NCI-H526 (cell line): ENCODE results near the gene P2RY6.

Experiments
- DNase-seq, 2 experiments: peaks; one replicate each; lab custom pipeline; 2025; lab: John Stamatoyannopoulos, UW

The P2RY6 gene

DNA sequence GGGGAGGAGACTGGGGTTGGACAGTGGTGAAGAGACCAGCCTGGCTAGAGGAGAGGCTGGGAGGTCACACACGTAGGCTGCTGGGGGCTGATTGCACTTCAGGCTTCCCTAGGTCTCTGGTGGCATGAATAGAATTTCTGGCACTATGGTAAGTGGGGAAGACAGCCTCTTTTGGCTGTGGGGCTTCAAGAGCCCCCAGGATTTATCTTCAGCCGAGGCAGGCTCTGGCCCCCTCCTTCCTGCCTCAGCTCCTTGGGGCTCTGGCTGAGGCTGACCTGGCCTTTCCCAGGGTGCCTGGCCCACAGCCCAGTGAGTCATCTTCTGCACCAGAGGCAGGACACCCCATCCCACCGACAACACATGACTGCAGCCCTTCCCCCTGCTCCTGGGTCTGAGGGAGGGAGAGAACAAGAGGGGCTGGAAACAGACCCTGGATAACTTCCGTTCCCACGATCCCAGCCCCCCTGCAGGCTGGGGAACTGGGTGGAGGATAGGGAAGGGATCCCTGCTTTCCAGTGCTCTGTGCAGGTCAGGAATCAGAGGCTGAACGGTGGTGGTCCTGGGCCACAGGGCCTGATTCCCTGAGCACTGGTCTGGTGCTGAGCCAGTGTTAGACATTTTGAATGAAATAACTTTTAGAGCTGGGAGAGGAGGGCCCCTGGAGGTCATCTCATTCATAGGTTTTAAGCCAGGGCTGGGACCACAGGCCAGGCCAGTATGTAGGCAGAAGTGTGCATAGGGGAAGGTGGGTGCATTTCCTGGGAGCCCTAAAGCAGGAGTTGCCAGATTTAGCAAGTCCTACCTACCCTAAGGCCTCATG is 62.5 kb downstream of the P2RY6 start:
- DNase-seq = no peak

DNA sequence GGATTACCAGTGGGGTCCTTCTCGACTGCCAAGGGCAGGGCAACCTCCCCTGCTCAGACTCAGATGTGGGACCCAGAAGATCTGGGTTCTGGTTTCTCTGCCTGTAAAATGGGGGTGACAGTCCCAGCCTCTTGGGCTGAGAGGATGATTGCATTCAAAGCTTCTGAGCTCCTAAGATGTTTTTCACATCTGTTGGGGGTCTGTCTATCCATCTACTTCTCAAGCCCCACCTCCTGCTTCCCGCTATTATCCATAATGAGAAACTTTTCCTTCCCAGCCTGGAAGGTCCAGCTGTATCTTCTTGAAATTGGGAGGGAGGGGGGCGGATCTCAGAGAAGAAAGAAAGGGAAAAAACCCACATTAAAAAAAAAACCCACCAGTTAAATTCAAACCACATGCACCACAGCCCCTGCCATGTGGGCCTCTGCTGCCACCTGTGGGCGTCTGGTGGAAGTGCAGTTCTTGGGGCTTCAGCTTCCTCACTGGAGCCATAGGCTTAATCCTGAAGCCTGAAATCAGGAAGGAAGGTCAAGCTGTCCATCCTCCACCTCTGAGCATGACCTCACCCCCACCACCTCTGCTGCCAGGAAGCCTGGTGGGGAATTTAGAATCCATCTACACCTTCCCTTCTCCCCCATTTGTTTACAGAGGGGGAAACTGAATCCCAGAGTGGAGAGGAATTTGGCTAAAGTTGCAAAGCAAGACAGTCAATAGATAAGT is 63.2 kb downstream of the P2RY6 start:
- peak; percentile 24 to 85 for DNase-seq

DNA sequence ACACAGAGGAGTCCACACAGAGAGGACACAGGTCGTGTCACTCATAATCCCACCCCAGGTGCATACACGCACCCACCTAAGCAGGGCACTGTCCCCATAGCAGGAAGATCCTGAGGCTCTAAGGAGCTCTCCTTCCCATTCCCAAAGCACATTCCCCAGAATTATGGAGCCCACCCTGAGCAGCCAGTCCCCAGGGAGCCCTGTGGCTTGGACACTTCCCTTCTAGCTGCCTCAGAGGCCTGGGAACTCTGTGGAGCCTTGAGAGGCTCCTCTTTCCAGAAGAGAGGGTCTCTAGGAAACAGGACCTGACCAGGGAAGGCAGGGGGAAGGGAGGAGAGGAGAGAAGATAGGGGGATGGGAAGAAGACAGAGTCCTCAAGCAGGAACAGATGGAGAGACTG is 65.7 kb downstream of the P2RY6 start:
- no peak for DNase-seq

DNA sequence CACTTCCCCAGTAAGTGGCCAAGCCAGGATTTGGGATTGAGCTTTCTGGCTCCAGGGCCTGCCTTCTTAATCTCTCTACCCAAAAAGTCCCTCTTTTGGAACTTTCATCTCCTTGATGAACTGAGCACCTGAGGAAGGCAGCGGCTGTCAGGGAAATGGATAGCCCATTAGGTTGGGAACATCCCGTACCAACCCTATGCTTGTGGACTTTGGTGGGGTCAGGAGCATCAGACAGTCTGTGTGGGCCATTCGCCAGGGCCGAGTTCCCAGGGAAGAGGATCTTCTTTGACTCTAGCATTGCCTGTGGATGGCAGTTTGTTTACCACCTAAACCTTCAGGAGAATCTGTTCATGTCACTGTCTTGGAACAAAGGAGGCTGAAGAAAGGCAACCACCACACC is 66.1 kb downstream of the P2RY6 start:
- no peak for DNase-seq

DNA sequence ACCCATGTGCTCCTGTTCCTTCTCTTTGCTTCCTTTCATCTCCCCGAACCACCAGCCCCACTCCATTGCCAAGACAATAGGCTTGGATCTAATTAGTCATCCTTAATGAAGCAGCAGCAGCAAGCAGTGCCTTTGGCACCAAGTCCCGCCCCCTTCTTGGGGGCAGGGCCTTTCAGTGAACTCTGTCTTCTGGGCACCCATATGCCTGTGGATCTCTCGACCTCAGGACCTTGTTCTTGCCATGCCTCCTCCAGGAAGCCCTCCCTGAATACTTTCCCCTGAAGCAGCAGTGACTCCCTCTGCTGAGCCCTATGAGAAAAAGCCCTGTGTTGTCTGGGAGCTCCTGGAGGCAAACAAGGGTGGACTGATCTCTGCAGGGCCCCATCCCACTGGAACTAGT is 68.0 kb downstream of the P2RY6 start:
- DNase-seq = peak in 1 of 2 experiments; percentile 22

DNA sequence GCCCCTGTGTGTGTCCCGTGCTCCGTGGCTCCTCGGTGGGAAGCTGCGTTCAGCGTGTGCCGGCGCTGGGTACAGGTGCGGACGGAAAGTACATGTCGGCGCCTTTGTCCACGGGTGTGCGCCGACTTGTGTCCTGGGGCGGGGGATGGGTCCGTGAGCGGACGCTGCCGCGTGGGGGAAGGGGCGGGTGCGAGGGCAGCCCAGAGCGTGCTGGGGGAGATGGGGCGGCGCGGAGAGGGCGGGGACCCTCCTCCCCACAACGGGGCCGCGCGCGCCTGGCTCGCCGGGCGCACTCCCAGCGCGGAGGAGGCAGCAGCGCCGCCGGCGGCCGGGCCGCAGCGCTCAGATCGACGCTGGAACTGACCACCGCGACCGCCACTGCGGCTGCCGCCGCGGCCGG is 70.5 kb downstream of the P2RY6 start:
- peak in 1 of 2 experiments; percentile 66 for DNase-seq

DNA sequence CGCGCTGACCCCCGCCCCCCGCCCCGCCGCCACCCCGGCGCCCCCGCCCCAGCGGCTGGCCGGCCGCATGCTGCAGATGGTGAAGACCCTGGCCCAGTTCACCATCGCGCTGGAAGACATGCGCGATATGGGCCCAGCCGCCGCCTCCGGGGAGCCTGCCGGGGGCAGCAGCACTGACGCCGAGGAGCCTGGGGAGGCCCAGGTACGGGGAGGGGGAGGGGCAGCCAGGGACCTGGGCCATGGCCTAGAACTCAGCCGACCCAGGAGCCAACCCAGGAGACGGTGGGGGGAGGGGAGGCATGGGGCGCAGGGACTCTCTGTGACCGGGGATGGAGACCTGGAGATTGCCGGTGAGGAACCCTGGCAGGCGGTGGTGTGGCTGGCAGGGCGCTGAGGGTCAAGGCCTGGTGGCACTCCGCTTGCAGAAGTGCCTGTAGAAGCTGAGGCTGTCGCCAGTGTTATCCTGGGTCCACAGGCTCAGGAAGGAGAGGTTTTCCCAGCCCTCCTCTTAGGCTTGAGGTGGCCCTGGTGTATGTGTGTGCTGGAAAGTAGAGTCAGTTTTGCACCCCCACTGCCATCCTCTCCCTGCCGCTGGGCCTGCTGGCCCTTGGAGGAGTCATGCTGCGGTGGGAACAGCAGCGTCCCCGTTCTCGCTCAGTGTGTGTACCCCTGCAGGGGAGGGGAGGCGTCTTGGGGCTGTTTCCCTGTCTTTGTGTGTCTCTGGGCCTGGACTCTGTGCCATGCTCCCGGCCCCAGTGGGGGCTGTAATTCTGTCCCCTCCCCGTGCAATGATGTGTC is 71.1 kb downstream of the P2RY6 start:
- DNase-seq = peak in 1 of 2 experiments; percentile 72

DNA sequence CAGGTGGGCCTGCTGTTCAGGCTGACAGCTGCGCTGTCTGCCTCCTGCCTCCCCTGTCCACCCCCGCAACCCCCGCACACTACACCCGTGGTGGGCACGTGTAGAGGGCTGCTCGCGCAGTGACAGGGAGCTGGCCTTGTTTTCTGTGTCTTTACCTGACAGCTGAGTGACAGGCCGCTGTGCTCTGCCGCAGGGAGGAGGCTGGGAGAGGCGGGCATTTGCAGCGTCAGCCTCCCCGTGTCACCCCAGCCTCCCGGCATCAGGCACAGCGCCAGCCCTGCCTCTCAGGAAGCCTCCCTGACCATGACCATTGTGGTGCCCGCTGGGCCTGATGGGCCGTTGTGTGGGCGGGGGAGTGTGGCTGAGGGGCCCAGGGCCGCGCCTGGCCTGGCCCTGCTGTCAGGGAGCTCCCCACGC is 72.1 kb downstream of the P2RY6 start:
- peak in 1 of 2 experiments; percentile 40 for DNase-seq

DNA sequence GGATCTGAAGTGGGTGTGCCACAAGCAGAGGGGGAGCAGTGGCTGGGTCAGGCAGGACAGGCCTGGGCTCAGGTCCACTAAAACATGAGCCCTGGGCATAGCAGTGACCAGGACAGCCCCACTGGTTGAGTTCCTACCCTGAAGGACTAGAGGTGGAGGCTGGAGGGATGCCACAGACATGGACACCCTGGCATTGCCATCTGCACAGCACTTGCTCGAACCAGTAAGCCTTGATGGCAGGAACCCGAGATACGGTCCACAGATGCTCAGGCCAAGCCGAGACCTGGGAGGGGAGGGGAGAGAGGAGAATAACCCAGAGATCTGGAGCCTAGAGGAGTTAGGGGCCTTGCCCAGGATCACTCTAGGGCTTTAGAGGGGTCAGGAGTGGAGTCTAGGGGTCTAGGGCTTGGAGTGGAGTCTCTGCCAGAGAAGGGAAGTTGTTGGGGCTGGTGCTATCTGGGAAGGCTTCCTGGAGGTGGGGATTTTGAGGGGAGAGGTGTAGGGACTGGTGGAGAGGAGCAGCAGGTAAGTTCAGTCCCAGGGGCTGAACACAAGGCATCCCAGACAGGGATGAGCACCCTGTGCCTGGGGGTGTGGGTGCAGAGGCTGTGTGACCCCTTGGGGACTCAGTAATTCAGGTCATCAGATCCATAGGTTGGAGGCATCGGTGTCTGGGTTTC is 73.5 kb downstream of the P2RY6 start:
- no peak for DNase-seq

DNA sequence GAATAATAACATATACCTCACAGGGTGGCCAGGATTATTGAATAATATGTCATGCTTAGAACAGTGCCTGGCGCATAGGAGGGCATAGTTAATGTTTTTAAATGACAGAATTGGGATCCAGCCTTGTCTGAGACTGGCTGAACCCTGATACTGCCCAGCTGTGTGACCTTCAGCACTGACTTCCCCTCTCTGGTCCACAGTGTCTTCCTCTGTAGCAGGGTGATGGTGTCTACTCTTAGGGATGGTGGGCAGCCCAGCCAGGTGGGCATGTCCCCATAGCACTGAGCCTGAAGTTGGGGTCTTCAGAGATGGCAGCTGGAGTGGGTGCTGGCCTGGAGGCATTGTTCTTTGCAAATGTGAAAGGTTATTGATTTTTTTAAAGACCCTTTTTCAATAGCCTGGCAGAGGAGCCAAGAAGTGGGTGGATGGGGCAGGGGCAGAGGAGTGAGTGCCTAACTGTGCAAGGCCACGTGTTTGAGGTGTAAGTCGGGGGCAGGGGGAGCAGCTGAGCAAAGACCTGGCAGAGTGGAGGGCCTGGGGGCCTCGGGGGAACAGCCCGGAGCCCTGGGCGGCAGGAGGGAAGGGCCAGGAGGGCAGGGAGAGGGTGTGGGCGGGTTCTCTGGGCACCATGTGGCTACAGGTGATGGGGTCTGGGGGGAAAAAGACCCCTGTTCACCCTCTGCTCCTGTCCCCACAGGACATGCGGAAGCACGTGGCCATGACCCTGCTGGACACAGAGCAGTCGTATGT is 74.2 kb downstream of the P2RY6 start:
- no peak for DNase-seq

DNA sequence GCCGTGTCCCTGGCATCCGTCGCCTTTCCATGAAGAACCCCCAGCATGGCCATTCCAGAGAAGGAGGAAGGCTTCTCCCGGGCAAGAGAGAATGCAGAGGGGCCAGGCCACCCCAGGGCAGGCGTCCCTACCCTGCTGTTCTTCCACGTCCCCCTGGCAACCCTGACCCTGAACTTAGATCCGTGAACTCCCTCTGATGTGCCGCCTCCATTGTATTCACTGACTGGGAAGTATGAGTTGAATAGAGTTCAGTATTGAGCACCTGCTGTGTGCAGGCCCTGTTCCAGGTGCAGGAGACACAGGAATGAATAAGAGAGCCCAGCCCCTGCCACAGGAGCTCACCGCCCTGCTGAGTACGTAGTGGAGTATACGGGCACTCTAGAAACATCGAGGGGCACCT is 74.9 kb downstream of the P2RY6 start:
- no peak for DNase-seq
